Measurements from ENCODE around the gene CUBN. TPM values are rescaled to one million over a fixed set of nuclear protein-coding genes. Genes with fewer than 3 reads are reported as not detected.

CUBN gene
- polyA plus RNA-seq, 1 experiment: 0.76 TPM

- Histone ChIP-seq H3K27me3 (ENCODE audit: control insufficient read depth, insufficient read depth, low read length) (no peaks in the 10 kb centered on the region), H3K4me3 (ENCODE audit: low read depth, low read length) (no peak overlapping the region), H3K9me3 (ENCODE audit: control insufficient read depth, insufficient read depth, low read length) (no peaks in the 10 kb centered on the region), H3K27ac (ENCODE audit: low read depth, low read length) (no peak overlapping the region)
- DNase-seq (ENCODE audit: low read depth, low spot score): no peak
- CTCF ChIA-PET: interaction anchor here (1.0 kb wide), 1 partner anchor 311 kb away, joined by 4 read pairs; no protein-coding TSS in a partner anchor
- TF ChIP-seq CTCF (IDR thresholded peaks at IDR 0.05; ENCODE audit: low read depth, low read length): no peak
- POLR2A ChIA-PET: interaction anchor here (0.7 kb wide), 1 partner anchor 67 kb away, joined by 7 read pairs; no protein-coding TSS in a partner anchor
Observed at GRCh38 chr10:17138460-17139042, 8.9 kb upstream of the CUBN start.

GRCh38 chr10:17134737-17135260 is 5.2 kb upstream of the CUBN start:
- no peak for TF ChIP-seq CTCF (IDR thresholded peaks at IDR 0.05; ENCODE audit: low read depth, low read length)
- POLR2A ChIA-PET: no interaction called here
- H3K4me3 ChIP-seq (ENCODE audit: low read depth, low read length): no peak overlapping the region
- no peak for DNase-seq (ENCODE audit: low read depth, low spot score)
- CTCF ChIA-PET: no interaction called here
- no peaks in the 10 kb centered on the region for H3K27me3 ChIP-seq (ENCODE audit: control insufficient read depth, insufficient read depth, low read length)
- no peak overlapping the region for H3K27ac ChIP-seq (ENCODE audit: low read depth, low read length)
- no peaks in the 10 kb centered on the region for H3K9me3 ChIP-seq (ENCODE audit: control insufficient read depth, insufficient read depth, low read length)

- TF ChIP-seq CTCF (IDR thresholded peaks at IDR 0.05; ENCODE audit: low read depth, low read length): no peak
- ChIA-PET CTCF (no interaction called here), POLR2A (no interaction called here)
- no peak for DNase-seq (ENCODE audit: low read depth, low spot score)
- no peaks in the 10 kb centered on the region for H3K9me3 ChIP-seq (ENCODE audit: control insufficient read depth, insufficient read depth, low read length)
- no peaks in the 10 kb centered on the region for H3K27me3 ChIP-seq (ENCODE audit: control insufficient read depth, insufficient read depth, low read length)
- H3K4me3 ChIP-seq (ENCODE audit: low read depth, low read length): no peak overlapping the region
- H3K27ac ChIP-seq (ENCODE audit: low read depth, low read length): no peak overlapping the region
Observed at GRCh38 chr10:17134282-17134681, 4.7 kb upstream of the CUBN start.

- H3K9me3 ChIP-seq (ENCODE audit: control insufficient read depth, insufficient read depth, low read length): no peaks in the 10 kb centered on the region
- ChIA-PET POLR2A (no interaction called here), CTCF (interaction anchor here (0.6 kb wide), 1 partner anchor 392 kb away, joined by 8 read pairs; no protein-coding TSS in a partner anchor)
- no peak overlapping the region for H3K27ac ChIP-seq (ENCODE audit: low read depth, low read length)
- H3K4me3 ChIP-seq (ENCODE audit: low read depth, low read length): no peak overlapping the region
- no peak for TF ChIP-seq CTCF (IDR thresholded peaks at IDR 0.05; ENCODE audit: low read depth, low read length)
- H3K27me3 ChIP-seq (ENCODE audit: control insufficient read depth, insufficient read depth, low read length): no peaks in the 10 kb centered on the region
- DNase-seq (ENCODE audit: low read depth, low spot score): no peak
Observed at GRCh38 chr10:17128261-17128660, 1.4 kb downstream of the CUBN start.

GRCh38 chr10:17126327-17126726 is 3.3 kb downstream of the CUBN start:
- no peak for TF ChIP-seq CTCF (IDR thresholded peaks at IDR 0.05; ENCODE audit: low read depth, low read length)
- POLR2A ChIA-PET: no interaction called here
- H3K4me3 ChIP-seq (ENCODE audit: low read depth, low read length): no peak overlapping the region
- CTCF ChIA-PET: no interaction called here
- H3K9me3 ChIP-seq (ENCODE audit: control insufficient read depth, insufficient read depth, low read length): no peaks in the 10 kb centered on the region
- H3K27ac ChIP-seq (ENCODE audit: low read depth, low read length): no peak overlapping the region
- no peaks in the 10 kb centered on the region for H3K27me3 ChIP-seq (ENCODE audit: control insufficient read depth, insufficient read depth, low read length)
- no peak for DNase-seq (ENCODE audit: low read depth, low spot score)
